HG03280 (cell line): ENCODE measurements around the gene PTPRG.
"Not testable (repeated sequence)": the region's sequence is repeated elsewhere in the genome, so short reads cannot be mapped to it uniquely, and the experiment has no call there.

Experiments
- ATAC-seq: cut with Tn5 transposase; IDR thresholded peaks from one replicate; pipeline ENCODE4 v1.9.1; 2021; ENCODE audit warnings: mild to moderate bottlenecking, moderate library complexity; ENCODE audit not compliant: unreplicated experiment

PTPRG gene

GRCh38 chr3:61816304-61816703 is 254.9 kb downstream of the PTPRG start:
- ATAC-seq = not testable (repeated sequence)

- ATAC-seq = no peak
Measured at GRCh38 chr3:61819861-61820260, 258.5 kb downstream of the PTPRG start.

GRCh38 chr3:61820306-61820992 is 259.1 kb downstream of the PTPRG start:
- ATAC-seq = no peak

GRCh38 chr3:61821823-61822251 is 260.5 kb downstream of the PTPRG start:
- ATAC-seq = no peak

GRCh38 chr3:61822588-61822987 is 261.2 kb downstream of the PTPRG start:
- ATAC-seq = no peak

GRCh38 chr3:61824553-61825135 is 263.3 kb downstream of the PTPRG start:
- no peak for ATAC-seq

GRCh38 chr3:61826161-61826560 is 264.8 kb downstream of the PTPRG start:
- ATAC-seq = no peak

- ATAC-seq = no peak
Measured at GRCh38 chr3:61828184-61828874, 267.0 kb downstream of the PTPRG start.

- no peak for ATAC-seq
Measured at GRCh38 chr3:61828880-61829721, 267.7 kb downstream of the PTPRG start.

- no peak for ATAC-seq
Measured at GRCh38 chr3:61829722-61830350, 268.5 kb downstream of the PTPRG start.

- ATAC-seq = no peak
Measured at GRCh38 chr3:61831973-61832372, 270.6 kb downstream of the PTPRG start.

- no peak for ATAC-seq
Measured at GRCh38 chr3:61832375-61833229, 271.2 kb downstream of the PTPRG start.

- ATAC-seq = no peak
Measured at GRCh38 chr3:61839256-61839655, 277.9 kb downstream of the PTPRG start.

GRCh38 chr3:61841111-61841845 is 279.9 kb downstream of the PTPRG start:
- ATAC-seq = no peak

GRCh38 chr3:61841988-61842387 is 280.6 kb downstream of the PTPRG start:
- no peak for ATAC-seq

GRCh38 chr3:61844346-61844745 is 283.0 kb downstream of the PTPRG start:
- ATAC-seq = no peak

GRCh38 chr3:61846488-61846887 is 285.1 kb downstream of the PTPRG start:
- ATAC-seq = no peak

- ATAC-seq = no peak
Measured at GRCh38 chr3:61847784-61848462, 286.6 kb downstream of the PTPRG start.

- ATAC-seq = no peak
Measured at GRCh38 chr3:61848885-61849284, 287.5 kb downstream of the PTPRG start.
